Measurements from ENCODE around the gene ITPR2.

DNA sequence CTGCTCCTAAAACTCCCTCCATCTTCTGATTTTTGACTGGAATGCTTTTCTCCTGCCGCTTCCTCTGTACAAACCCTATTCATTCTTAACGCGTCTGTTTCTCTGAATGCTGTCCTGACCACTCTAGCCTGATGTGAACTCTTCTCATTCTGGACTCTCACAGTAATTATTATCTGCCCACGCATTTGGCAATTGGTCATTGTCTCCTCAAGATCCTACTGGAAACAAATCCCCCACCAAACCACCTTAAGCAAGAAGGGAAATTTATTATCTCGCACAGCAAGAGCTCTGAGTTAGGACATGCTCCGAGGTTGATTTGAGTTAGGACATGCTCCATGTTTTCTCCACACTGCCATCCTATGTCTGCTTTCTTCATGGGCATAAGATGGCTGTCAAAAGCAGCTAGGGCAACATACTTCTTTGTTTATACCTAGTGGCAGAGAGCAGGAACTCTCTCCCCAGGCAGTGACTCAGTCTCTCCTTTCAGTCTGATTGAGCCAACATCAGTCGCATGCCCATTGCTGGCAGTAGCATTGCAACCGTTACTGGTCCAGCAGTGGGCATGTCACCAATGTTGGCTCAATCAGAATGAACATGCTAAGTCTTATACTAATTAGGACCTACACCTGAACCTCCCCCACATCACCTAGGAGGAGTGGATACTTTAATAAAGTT, 535.5 kb downstream of the ITPR2 start:
- TF ChIP-seq, protein P1, sequence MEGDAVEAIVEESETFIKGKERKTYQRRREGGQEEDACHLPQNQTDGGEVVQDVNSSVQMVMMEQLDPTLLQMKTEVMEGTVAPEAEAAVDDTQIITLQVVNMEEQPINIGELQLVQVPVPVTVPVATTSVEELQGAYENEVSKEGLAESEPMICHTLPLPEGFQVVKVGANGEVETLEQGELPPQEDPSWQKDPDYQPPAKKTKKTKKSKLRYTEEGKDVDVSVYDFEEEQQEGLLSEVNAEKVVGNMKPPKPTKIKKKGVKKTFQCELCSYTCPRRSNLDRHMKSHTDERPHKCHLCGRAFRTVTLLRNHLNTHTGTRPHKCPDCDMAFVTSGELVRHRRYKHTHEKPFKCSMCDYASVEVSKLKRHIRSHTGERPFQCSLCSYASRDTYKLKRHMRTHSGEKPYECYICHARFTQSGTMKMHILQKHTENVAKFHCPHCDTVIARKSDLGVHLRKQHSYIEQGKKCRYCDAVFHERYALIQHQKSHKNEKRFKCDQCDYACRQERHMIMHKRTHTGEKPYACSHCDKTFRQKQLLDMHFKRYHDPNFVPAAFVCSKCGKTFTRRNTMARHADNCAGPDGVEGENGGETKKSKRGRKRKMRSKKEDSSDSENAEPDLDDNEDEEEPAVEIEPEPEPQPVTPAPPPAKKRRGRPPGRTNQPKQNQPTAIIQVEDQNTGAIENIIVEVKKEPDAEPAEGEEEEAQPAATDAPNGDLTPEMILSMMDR (conservative IDR thresholded peaks at IDR 0.05; ENCODE audit: low read depth, low read length): no peak
- TF ChIP-seq EZH2 (IDR thresholded peaks at IDR 0.05; ENCODE audit: low read length, unreplicated experiment): no peak

Measured in PC-3 (cell line).